AG04449 (cell line): ENCODE results near the gene NOP14.

Experiments used
- CTCF ChIA-PET: fragments of 350-600 bp; formaldehyde crosslinking; extraction: SDS; loops from one replicate; lab custom pipeline; 2021; ENCODE audit warnings: antibody characterized with exemption; lab: Yijun Ruan, JAX
- POLR2A ChIA-PET: fragments of 400-600, 350-600 bp; formaldehyde crosslinking; extraction: SDS; loops from one replicate; lab custom pipeline; 2020; ENCODE audit warnings: antibody characterized with exemption, inconsistent platforms; lab: Yijun Ruan, JAX
- DNase-seq: peaks from one replicate; pipeline ENCODE4 v3.0.0-alpha.2; 2010; ENCODE audit warnings: low read depth, low spot score
- H3K4me3 ChIP-seq: 2 replicates; pipeline ENCODE4 v1.5.1; 2011; ENCODE audit warnings: low read depth, mild to moderate bottlenecking, control low read depth, low read length
- CTCF ChIP-seq: IDR thresholded peaks from one replicate; pipeline ENCODE4 v1.5.1; 2011; ENCODE audit warnings: mild to moderate bottlenecking, moderate library complexity, low read length, control low read depth, inconsistent platforms; ENCODE audit not compliant: insufficient read depth; ENCODE audit errors: missing control alignments

The NOP14 gene

GRCh38 chr4:2963175-2963965 lies at the start of gene NOP14, which contains the start of gene GRK4:
TSS of gene NOP14 (minus strand) at chr4:2963406. CDS start at chr4:2963319, 87 bp downstream.
TSS of gene GRK4 (plus strand) at chr4:2963571. CDS start at chr4:2964071, 500 bp downstream.
- peak; percentile 86 for DNase-seq
- CTCF ChIA-PET: interaction anchor here (0.7 to 10.6 kb wide), 11 partner anchors 10 to 199 kb away, joined by 3 to 100 read pairs (median 3); no protein-coding TSS in a partner anchor
- POLR2A ChIA-PET: interaction anchor here (0.7 to 2.2 kb wide), 8 partner anchors 9 to 200 kb away, joined by 3 to 15 read pairs (median 4); no protein-coding TSS in a partner anchor
- TF ChIP-seq CTCF: peak; percentile 48
- peak within 1 kb of the TSS; percentile 89 for H3K4me3 ChIP-seq

- ChIA-PET CTCF (interaction anchor here (1.1 to 4.4 kb wide), 2 partner anchors 12 to 33 kb away, joined by 3 to 15 read pairs; no protein-coding TSS in a partner anchor), POLR2A (no interaction called here)
- no peak overlapping the region for H3K4me3 ChIP-seq
- no peak for TF ChIP-seq CTCF
- DNase-seq: no peak
These were observed 48.4 kb upstream of the NOP14 start for GRCh38 chr4:3011456-3012220.

- POLR2A ChIA-PET: no interaction called here
- no peak overlapping the region for H3K4me3 ChIP-seq
- TF ChIP-seq CTCF: no peak
- CTCF ChIA-PET: interaction anchor here (1.1 to 4.4 kb wide), 2 partner anchors 12 to 32 kb away, joined by 3 to 15 read pairs; no protein-coding TSS in a partner anchor
- peak; percentile 36 for DNase-seq
These were observed 47.8 kb upstream of the NOP14 start for GRCh38 chr4:3010998-3011397.

- H3K4me3 ChIP-seq: no peak overlapping the region
- POLR2A ChIA-PET: no interaction called here
- DNase-seq: no peak
- no peak for TF ChIP-seq CTCF
- CTCF ChIA-PET: interaction anchor here (1.1 to 4.4 kb wide), 2 partner anchors 11 to 32 kb away, joined by 3 to 15 read pairs; no protein-coding TSS in a partner anchor
These were observed 47.4 kb upstream of the NOP14 start for GRCh38 chr4:3010577-3010976.

- TF ChIP-seq CTCF: no peak
- CTCF ChIA-PET: interaction anchor here (0.6 to 4.4 kb wide), 5 partner anchors 13 to 246 kb away, joined by 3 to 15 read pairs (median 3); no protein-coding TSS in a partner anchor
These were observed 46.2 kb upstream of the NOP14 start for GRCh38 chr4:3009422-3009821.

GRCh38 chr4:3007724-3008123 lies 44.5 kb upstream of the NOP14 start:
- ChIA-PET CTCF (interaction anchor here (1.0 to 4.4 kb wide), 5 partner anchors 12 to 244 kb away, joined by 3 to 15 read pairs (median 3); no protein-coding TSS in a partner anchor), POLR2A (no interaction called here)
- no peak for TF ChIP-seq CTCF
- DNase-seq: no peak
- H3K4me3 ChIP-seq: no peak overlapping the region

More at GRCh38 chr4:3009422-3009821, 46.2 kb upstream of the NOP14 start:
- H3K4me3 ChIP-seq: no peak overlapping the region
- POLR2A ChIA-PET: no interaction called here
- no peak for DNase-seq
